Colonic mucosa (tissue), 4 donors: ENCODE measurements around the gene CRAMP1. TPM values are rescaled to one million over a fixed set of nuclear protein-coding genes. Genes with fewer than 3 reads are reported as not detected.
"Not testable (repeated sequence)": the region's sequence is repeated elsewhere in the genome, so short reads cannot be mapped to it uniquely, and the experiment has no call there.

Experiments
- DNase-seq: peaks from one replicate; pipeline ENCODE4 v3.0.0-alpha.2; 2020
- H3K27ac ChIP-seq: fragments of 200-600 bp; one replicate; pipeline ENCODE4 v1.8.0; 2021
- H3K27me3 ChIP-seq: fragments of 200-600 bp; one replicate; pipeline ENCODE4 v1.8.0; 2021
- H3K36me3 ChIP-seq: fragments of 200-600 bp; one replicate; pipeline ENCODE4 v1.8.0; 2021
- H3K4me1 ChIP-seq: fragments of 200-600 bp; one replicate; pipeline ENCODE4 v1.8.0; 2021; ENCODE audit warnings: mild to moderate bottlenecking
- H3K4me3 ChIP-seq: fragments of 200-600 bp; one replicate; pipeline ENCODE4 v1.8.0; 2021
- H3K9ac ChIP-seq, 2 donors: one replicate each; pipeline ENCODE4 v1.7.0; 2013; ENCODE audit warnings: control low read depth in 2 of 2, low read depth in 2 of 2, low read length in 2 of 2
- H3K9me3 ChIP-seq: fragments of 200-600 bp; one replicate; pipeline ENCODE4 v1.8.0; 2021
- intact Hi-C: fragments of 100-400 bp; cut with DNase I; formaldehyde crosslinking; loops from one replicate; pipeline ENCODE4 v1.14.1; 2022
- total RNA-seq, 2 donors: library from RNA; stranded (reverse); fragmentation: NEBNext Ultra II Directional in 1 of 2; extraction: Animal tissue kit (Norgen Biotek cat#: 25700) in 1 of 2; gene quantifications; one replicate each; pipeline ENCODE4 v1.2.1, GENCODE V29; 2021
- TF ChIP-seq, protein P1 (sequence below): fragments of 200-600 bp; IDR thresholded peaks from one replicate; pipeline ENCODE4 v1.8.0; 2022; ENCODE audit warnings: antibody characterized with exemption, mild to moderate bottlenecking
- donor health status: healthy.
- donor health status: DM: no; HTN: no; CAD: no.
- donor health status: DM: no; HTN: no; CAD: no.

The CRAMP1 gene
- total RNA-seq, 2 donors from 2014 or later = 13.6 to 17.1 TPM

DNA sequence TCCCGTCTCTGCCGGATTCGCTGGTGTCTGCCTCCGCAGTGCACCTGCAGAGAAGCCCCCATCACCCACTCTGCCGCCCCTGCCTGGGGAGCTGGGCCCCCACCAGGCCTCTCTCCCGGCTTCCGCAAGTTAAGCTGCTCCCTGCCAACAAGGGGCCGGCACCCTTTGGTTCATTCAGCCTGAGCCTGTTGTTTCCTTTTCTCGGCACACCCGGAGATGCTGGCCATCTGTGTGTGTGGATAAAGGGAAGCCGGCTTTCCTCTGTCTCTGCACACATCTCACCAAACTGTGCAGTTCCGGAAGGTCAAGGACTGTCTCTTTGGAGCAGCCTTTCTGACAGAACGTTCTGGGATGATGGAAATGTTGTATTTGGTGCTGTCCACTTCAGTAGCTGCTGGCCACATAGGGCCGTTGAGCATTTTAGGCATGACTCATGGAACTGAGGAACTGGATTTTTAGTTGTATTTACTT lies 100.7 kb downstream of the CRAMP1 start:
- no peaks in the 10 kb centered on the region for H3K9me3 ChIP-seq
- no peaks in the 10 kb centered on the region for H3K4me1 ChIP-seq
- H3K27me3 ChIP-seq = no peaks in the 10 kb centered on the region
- no peak overlapping the region for H3K27ac ChIP-seq
- TF ChIP-seq, protein P1, sequence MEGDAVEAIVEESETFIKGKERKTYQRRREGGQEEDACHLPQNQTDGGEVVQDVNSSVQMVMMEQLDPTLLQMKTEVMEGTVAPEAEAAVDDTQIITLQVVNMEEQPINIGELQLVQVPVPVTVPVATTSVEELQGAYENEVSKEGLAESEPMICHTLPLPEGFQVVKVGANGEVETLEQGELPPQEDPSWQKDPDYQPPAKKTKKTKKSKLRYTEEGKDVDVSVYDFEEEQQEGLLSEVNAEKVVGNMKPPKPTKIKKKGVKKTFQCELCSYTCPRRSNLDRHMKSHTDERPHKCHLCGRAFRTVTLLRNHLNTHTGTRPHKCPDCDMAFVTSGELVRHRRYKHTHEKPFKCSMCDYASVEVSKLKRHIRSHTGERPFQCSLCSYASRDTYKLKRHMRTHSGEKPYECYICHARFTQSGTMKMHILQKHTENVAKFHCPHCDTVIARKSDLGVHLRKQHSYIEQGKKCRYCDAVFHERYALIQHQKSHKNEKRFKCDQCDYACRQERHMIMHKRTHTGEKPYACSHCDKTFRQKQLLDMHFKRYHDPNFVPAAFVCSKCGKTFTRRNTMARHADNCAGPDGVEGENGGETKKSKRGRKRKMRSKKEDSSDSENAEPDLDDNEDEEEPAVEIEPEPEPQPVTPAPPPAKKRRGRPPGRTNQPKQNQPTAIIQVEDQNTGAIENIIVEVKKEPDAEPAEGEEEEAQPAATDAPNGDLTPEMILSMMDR = no peak
- H3K9ac ChIP-seq = no peak overlapping the region
- H3K4me3 ChIP-seq = no peak overlapping the region
- DNase-seq = no peak
- intact Hi-C loops = no loop called here
- no peaks in the 10 kb centered on the region for H3K36me3 ChIP-seq

DNA sequence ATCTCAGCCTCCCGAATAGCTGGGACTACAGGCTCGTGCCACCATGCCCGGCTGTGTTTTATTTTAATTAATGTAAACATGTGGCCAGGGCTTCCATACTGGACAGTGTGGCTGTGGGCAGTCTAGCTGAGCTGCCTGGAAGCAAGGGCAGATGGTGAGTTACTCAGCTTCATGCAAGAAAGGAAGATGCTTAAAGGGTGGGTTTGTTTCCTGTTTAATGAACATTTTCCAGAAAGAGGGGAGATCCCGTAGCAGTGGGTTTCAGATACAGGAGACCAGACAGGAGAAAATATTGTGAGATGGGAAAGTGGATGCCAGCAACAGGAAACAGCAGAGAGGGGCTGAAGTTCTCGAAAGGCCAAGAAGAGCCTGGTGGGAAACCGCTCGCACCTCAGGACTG lies 101.2 kb downstream of the CRAMP1 start:
- no peak for DNase-seq
- Histone ChIP-seq H3K27me3 (no peaks in the 10 kb centered on the region), H3K36me3 (no peaks in the 10 kb centered on the region), H3K9ac (no peak overlapping the region), H3K4me3 (no peak overlapping the region), H3K27ac (no peak overlapping the region), H3K9me3 (no peaks in the 10 kb centered on the region), H3K4me1 (no peaks in the 10 kb centered on the region)
- intact Hi-C loops = no loop called here
- TF ChIP-seq, protein P1 = no peak

DNA sequence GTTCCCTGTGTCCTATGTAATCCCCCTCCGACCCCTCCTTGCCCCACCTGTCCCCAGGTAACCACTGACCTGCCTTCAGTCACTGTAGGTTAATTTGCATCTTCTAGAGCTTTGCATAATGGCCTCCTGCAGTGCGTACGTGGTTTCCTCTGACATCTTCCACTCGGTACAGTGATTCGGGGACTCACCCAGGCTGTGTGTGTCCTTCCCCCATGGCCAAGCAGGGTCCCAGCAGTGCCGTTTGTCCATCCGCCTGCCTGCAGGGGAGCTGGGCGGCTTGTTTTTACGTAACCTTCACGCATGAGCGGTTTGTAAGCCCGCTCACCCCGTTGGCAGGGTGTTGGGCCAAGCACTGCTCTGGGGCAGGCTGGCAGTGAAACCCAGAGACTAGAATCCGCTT lies 101.8 kb downstream of the CRAMP1 start:
- intact Hi-C loops = no loop called here
- TF ChIP-seq, protein P1 = no peak
- Histone ChIP-seq H3K9me3 (no peaks in the 10 kb centered on the region), H3K4me1 (no peaks in the 10 kb centered on the region), H3K27ac (no peak overlapping the region), H3K9ac (no peak overlapping the region), H3K27me3 (no peaks in the 10 kb centered on the region), H3K36me3 (no peaks in the 10 kb centered on the region), H3K4me3 (no peak overlapping the region)
- DNase-seq = no peak

DNA sequence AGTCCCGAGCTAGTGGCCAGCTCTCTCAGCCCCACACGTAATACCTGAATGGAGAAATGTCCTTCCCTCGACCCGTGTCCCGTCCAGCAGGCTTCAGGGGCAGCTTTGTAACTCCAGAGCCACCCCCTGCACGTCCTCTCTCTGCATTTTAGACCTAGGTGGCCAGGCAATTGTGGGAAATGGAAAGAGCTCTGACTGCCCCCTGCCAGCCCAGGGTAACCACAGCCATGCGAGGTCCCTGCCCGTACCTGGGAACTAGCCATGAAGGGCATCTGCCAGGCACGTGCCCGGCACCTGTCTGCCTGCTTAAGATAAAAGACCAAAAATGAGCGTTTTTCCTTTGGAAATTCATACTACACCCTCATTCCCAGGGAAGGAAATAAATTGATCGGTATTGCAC lies 103.1 kb downstream of the CRAMP1 start:
- no peak for DNase-seq
- Histone ChIP-seq H3K9ac (no peak overlapping the region), H3K27me3 (no peaks in the 10 kb centered on the region), H3K27ac (no peak overlapping the region), H3K9me3 (no peaks in the 10 kb centered on the region), H3K4me3 (no peak overlapping the region), H3K4me1 (no peaks in the 10 kb centered on the region), H3K36me3 (no peaks in the 10 kb centered on the region)
- intact Hi-C loops = no loop called here
- TF ChIP-seq, protein P1 = no peak

DNA sequence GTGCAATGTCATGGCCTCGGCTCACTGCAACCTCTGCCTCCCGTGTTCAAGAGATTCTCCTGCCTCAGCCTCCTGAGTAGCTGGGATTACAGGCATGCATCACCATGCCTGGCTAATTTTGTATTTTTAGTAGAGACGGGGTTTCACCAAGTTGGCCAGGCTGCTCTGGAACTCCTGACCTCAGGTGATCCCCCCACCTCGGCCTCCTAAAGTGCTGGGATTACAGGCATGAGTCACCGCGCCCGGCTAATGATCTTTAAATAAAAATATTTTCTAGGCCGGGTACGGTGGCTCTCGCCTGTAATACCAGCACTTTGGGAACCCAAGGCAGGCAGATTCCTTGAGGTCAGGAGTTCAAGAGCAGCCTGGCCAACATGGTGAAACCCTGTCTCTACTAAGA lies 106.1 kb downstream of the CRAMP1 start:
- H3K36me3 ChIP-seq, H3K9ac ChIP-seq, intact Hi-C loops, H3K27me3 ChIP-seq, H3K27ac ChIP-seq, H3K9me3 ChIP-seq, DNase-seq, H3K4me3 ChIP-seq: not testable (repeated sequence)
- H3K4me1 ChIP-seq = peaks cover 16% of the 10 kb centered on the region

DNA sequence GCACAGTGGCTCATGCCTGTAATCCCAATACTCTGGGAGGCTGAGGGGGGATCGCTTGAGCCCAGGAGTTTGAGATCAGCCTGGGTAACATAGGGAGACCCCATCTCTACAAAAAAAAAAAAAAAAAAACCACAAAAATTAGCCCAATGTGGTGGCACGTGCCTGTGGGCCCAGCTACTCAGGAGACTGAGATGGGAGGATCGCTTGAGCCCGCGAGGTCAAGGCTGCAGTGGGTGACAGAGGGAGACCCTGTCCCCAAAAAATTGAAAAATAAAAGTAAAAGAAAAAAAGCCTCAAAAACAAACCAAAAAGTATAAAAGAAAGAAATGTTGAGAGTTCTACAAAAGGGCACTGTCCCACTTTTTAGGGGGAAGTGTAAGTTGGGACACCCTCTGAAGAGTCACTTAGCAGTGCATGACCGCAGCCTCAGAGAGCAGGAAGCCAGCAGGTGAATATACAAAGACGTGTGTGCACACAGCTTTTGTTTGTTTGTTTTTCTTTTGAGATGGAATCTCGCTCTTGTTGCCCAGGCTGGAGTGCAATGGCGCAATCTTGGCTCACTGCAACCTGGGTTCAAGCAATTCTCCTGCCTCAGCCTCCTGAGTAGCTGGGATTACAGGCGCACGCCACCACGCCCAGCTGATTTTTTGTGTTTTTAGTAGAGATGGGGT lies 107.5 kb downstream of the CRAMP1 start:
- H3K27me3 ChIP-seq, intact Hi-C loops, H3K4me3 ChIP-seq, H3K9ac ChIP-seq, DNase-seq, H3K9me3 ChIP-seq, H3K36me3 ChIP-seq, H3K27ac ChIP-seq: not testable (repeated sequence)
- H3K4me1 ChIP-seq = peaks cover 16% of the 10 kb centered on the region
